K562 (cell line): ENCODE data around the gene CHD3. TPM values are rescaled to one million over a fixed set of nuclear protein-coding genes. Genes with fewer than 3 reads are reported as not detected.

Source experiments
- ATAC-seq: fragments of 200-7000 bp; cut with Tn5 transposase; 3 replicates; pipeline ENCODE4 v1.9.1; 2020; ENCODE audit warnings: moderate library complexity
- BruUV-seq: library from RNA; stranded (reverse); fragments of 400-500 nt; replicated peaks from 2 replicates; lab custom pipeline; 2021; lab: Mats Ljungman, UMichigan
- CTCF ChIA-PET: fragments of 300-600 bp; formaldehyde crosslinking; extraction: SDS; loops from one replicate; lab custom pipeline; 2021; ENCODE audit warnings: low intra/inter-chr PET ratio; lab: Yijun Ruan, JAX
- POLR2A ChIA-PET: fragments of 300-600, 350-650 bp; sonication (Branson Sonifier 250); formaldehyde crosslinking; extraction: SDS; loops from one replicate; lab custom pipeline; 2021; ENCODE audit warnings: antibody characterized with exemption, inconsistent platforms; lab: Yijun Ruan, JAX
- DNase-seq, 4 experiments: peaks; one replicate each; pipeline versions ENCODE4 v3.0.0 to v3.0.0-alpha.2; 2011 to 2018; ENCODE audit warnings: low spot score in 3 of 4, mixed read lengths in 3 of 4; ENCODE audit errors: extremely low read depth in 1 of 4
- FAIRE-seq: peaks from 2 replicates; lab custom pipeline; 2011; peaks lifted over from hg19 to GRCh38; lab: Jason Lieb, UNC
- H2AFZ ChIP-seq: 2 replicates; pipeline ENCODE4 v1.6.0; 2011; ENCODE audit warnings: low read depth, low read length, control low read depth, inconsistent platforms
- H3K27ac ChIP-seq: fragments of 200-600 bp; 3 replicates; pipeline ENCODE4 v1.8.0; 2011; ENCODE audit warnings: low read depth, mild to moderate bottlenecking, control low read depth, inconsistent platforms, low read length, moderate library complexity, mixed read lengths; ENCODE audit errors: extremely low read depth
- H3K27me3 ChIP-seq, 2 experiments: fragments of 300-600 bp in 1 of 2; 2 replicates in 1 of 2; 3 replicates in 1 of 2; pipeline versions ENCODE4 v1.6.0 to v1.8.0; 2011; ENCODE audit warnings: inconsistent platforms in 2 of 2, low read length in 2 of 2, mild to moderate bottlenecking in 1 of 2, mixed read lengths in 1 of 2, moderate library complexity in 1 of 2; ENCODE audit not compliant: control insufficient read depth in 2 of 2, insufficient read depth in 2 of 2
- H3K36me3 ChIP-seq: fragments of 300-600 bp; 3 replicates; pipeline ENCODE4 v1.8.0; 2011; ENCODE audit warnings: mild to moderate bottlenecking, low read length, inconsistent platforms; ENCODE audit not compliant: control insufficient read depth, insufficient read depth
- H3K4me1 ChIP-seq, 2 experiments: fragments of 200-600 bp in 1 of 2; replicated peaks in 1 of 2; 2 replicates in 1 of 2; 3 replicates in 1 of 2; pipeline versions ENCODE4 v1.5.1 to v1.8.0; 2011; ENCODE audit warnings: inconsistent platforms in 2 of 2, low read length in 2 of 2, mild to moderate bottlenecking in 1 of 2, mixed read lengths in 1 of 2, moderate library complexity in 1 of 2; ENCODE audit not compliant: control insufficient read depth in 2 of 2, insufficient read depth in 2 of 2
- H3K4me2 ChIP-seq: 2 replicates; pipeline ENCODE4 v1.6.1; 2011; ENCODE audit warnings: low read length, control low read depth, inconsistent platforms, mixed read lengths; ENCODE audit not compliant: insufficient read depth
- H3K4me3 ChIP-seq: fragments of 200-600 bp; sonication (generic), shearing (Covaris generic); 2 replicates; pipeline ENCODE4 v1.5.1; 2016; ENCODE audit warnings: control low read depth, inconsistent platforms
- H3K79me2 ChIP-seq: fragments of 200-600 bp; 3 replicates; pipeline ENCODE4 v1.8.0; 2011; ENCODE audit warnings: low read length, inconsistent platforms; ENCODE audit not compliant: control insufficient read depth, insufficient read depth
- H3K9ac ChIP-seq, 2 experiments: 2 replicates each; pipeline versions ENCODE4 v1.6.0 to v1.6.1; 2011; ENCODE audit warnings: low read depth in 2 of 2, low read length in 2 of 2, control low read depth in 1 of 2, inconsistent platforms in 1 of 2, mild to moderate bottlenecking in 1 of 2, mixed read lengths in 1 of 2; ENCODE audit not compliant: insufficient read depth in 1 of 2
- H3K9me1 ChIP-seq: one replicate; pipeline ENCODE4 v1.6.0; 2011; ENCODE audit warnings: inconsistent platforms, mild to moderate bottlenecking, low read length, moderate library complexity; ENCODE audit not compliant: control insufficient read depth, insufficient read depth
- H3K9me3 ChIP-seq: replicated peaks from 2 replicates; pipeline ENCODE4 v1.5.1; 2011; ENCODE audit warnings: low read depth, low read length, inconsistent platforms; ENCODE audit not compliant: control insufficient read depth, insufficient read depth
- H4K20me1 ChIP-seq: replicated peaks from 2 replicates; pipeline ENCODE4 v1.6.1; 2011; ENCODE audit warnings: low read length, inconsistent platforms, mixed read lengths; ENCODE audit not compliant: control insufficient read depth, insufficient read depth
- ETV1 ChIP-seq: fragments of 450-650 bp; conservative IDR thresholded peaks from 2 replicates; pipeline ENCODE4 v1.6.1; 2016; ENCODE audit warnings: missing genetic modification characterization, control low read depth, low read depth, missing compliant biosample characterization
- IRF2 ChIP-seq: sonication (generic); formaldehyde crosslinking; IDR thresholded peaks from 2 replicates; pipeline ENCODE4 v1.8.1; 2022; ENCODE audit warnings: mild to moderate bottlenecking, missing genetic modification reagents
- NFE2 ChIP-seq: IDR thresholded peaks from 2 replicates; pipeline ENCODE4 v1.6.1; 2014; ENCODE audit warnings: antibody characterized with exemption, low read depth
- NFIC ChIP-seq: fragments of 450-650 bp; IDR thresholded peaks from 2 replicates; pipeline ENCODE4 v1.6.1; 2017; ENCODE audit warnings: mild to moderate bottlenecking, inconsistent platforms
- NFXL1 ChIP-seq: fragments of 450-650 bp; formaldehyde crosslinking; IDR thresholded peaks from 2 replicates; pipeline ENCODE4 v1.4.0; 2021; ENCODE audit warnings: mild to moderate bottlenecking
- POLR2H ChIP-seq: IDR thresholded peaks from 2 replicates; pipeline ENCODE4 v1.6.1; 2016; ENCODE audit warnings: missing genetic modification characterization, low read depth, mild to moderate bottlenecking, control low read depth, missing compliant biosample characterization, moderate library complexity
- ZNF197 ChIP-seq: fragments of 200-800 bp; sonication (Bioruptor generic); IDR thresholded peaks from 2 replicates; pipeline ENCODE4 v1.6.1; 2016; ENCODE audit warnings: low read depth, missing genetic modification characterization, missing compliant biosample characterization
- ZNF316 ChIP-seq: fragments of 450-650 bp; IDR thresholded peaks from 2 replicates; pipeline ENCODE4 v1.6.1; 2016
- WGBS: fragments of 100-300 bp; shearing (Covaris generic); methylation state at CpG from one replicate; pipeline ENCODE4 v1.1.6; 2016; ENCODE audit warnings: low coverage, mixed read lengths; ENCODE audit not compliant: insufficient coverage; ENCODE audit errors: missing lambda C conversion rate; 5-methylcytosine and 5-hydroxymethylcytosine counted together
- in situ Hi-C: fragments of 300-500 bp; cut with MboI; formaldehyde crosslinking; loops from 4 replicates; pipeline ENCODE4 v1.15.0; 2018; ENCODE audit warnings: inconsistent platforms, mixed read lengths
- intact Hi-C: fragments of 100-400 bp; cut with micrococcal nuclease; formaldehyde crosslinking; loops from 2 replicates; pipeline ENCODE4 v1.14.2; 2022
- polyA plus RNA-seq, 8 experiments: library from polyadenylated mRNA; depleted of rRNA in 4 of 8; stranded (reverse) in 5 of 8; unstranded in 3 of 8; fragments of >200 nt; fragmentation: Nextera tagmentation in 2 of 8; fragmentation: Illumina TruSeq in 1 of 8; extraction: Ambion mirVana in 2 of 8; extraction: Trizol in 1 of 8; gene quantifications; 2 replicates each; pipeline versions ENCODE4 v1.2.1 to v1.2.3, GENCODE V29; 2011 to 2014; ENCODE audit warnings: inconsistent platforms in 1 of 8, missing spikeins in 1 of 8
- total RNA-seq, 7 experiments: library from RNA; depleted of rRNA in 6 of 7; stranded (reverse); fragments of >200 nt in 6 of 7; fragmentation: Illumina TruSeq in 2 of 7; extraction: Trizol in 2 of 7; gene quantifications; 2 replicates each; pipeline versions ENCODE4 v1.2.1 to v1.2.3, GENCODE V29; 2011 to 2021; ENCODE audit warnings: low replicate concordance in 1 of 7

The CHD3 gene
- total and polyA plus RNA-seq, 9 of the 15 experiments (the other 6 are each of a cell fraction or from before 2014, with no cell fraction given): 0.39 to 38.2 (median 21.2) TPM

GRCh38 chr17:7889166-7889955 is 772 bp downstream of the CHD3 start:
- H3K79me2 ChIP-seq: peaks cover 39% of the 10 kb centered on the region
- in situ Hi-C loops (no loop called here), intact Hi-C loops (no loop called here)
- H3K4me2 ChIP-seq: no peak overlapping the region
- DNase-seq (peak in 2 of 4 experiments; percentile 10 to 16), ATAC-seq (no peak), FAIRE-seq (no peak)
- peak overlapping the region in 1 of 2 experiments; percentile 74; a peak in 2 of 4 replicates for H3K9ac ChIP-seq
- peaks cover 17 to 31% of the 10 kb centered on the region in 2 experiments; a peak in 4 of 5 replicates for H3K4me1 ChIP-seq
- WGBS: 70% methylated on average over 5 of the region's 11 CpGs
- H3K36me3 ChIP-seq: peaks cover 27% of the 10 kb centered on the region; the same call in 1 of the 3 replicates
- TF ChIP-seq NFIC (peak; percentile 67), NFE2 (no peak)
- ChIA-PET POLR2A (no interaction called here), CTCF (no interaction called here)
- H3K27ac ChIP-seq: no peak overlapping the region
- H3K4me3 ChIP-seq: no peak overlapping the region
- peaks cover 3% of the 10 kb centered on the region for H3K9me1 ChIP-seq
- no peak overlapping the region for H2AFZ ChIP-seq
- no peaks in the 10 kb centered on the region; the same call in 1 of the 2 replicates for H4K20me1 ChIP-seq
- H3K9me3 ChIP-seq: no peaks in the 10 kb centered on the region
- no peaks in the 10 kb centered on the region for H3K27me3 ChIP-seq
- BruUV-seq: no TSS peak

- BruUV-seq: no TSS peak
- in situ Hi-C loops: no loop called here
Measured at GRCh38 chr17:7893187-7893880, 4.7 kb downstream of the CHD3 start.

More at GRCh38 chr17:7893187-7893880, 4.7 kb downstream of the CHD3 start:
- Histone ChIP-seq H3K4me2 (no peak overlapping the region), H3K79me2 (peaks cover 12% of the 10 kb centered on the region), H3K9ac (no peak overlapping the region), H2AFZ (no peak overlapping the region), H4K20me1 (no peaks in the 10 kb centered on the region; the same call in 1 of the 2 replicates), H3K9me3 (no peaks in the 10 kb centered on the region)
- intact Hi-C loops: loop anchor here (10.0 kb wide), 1 partner anchor 59 kb away; the partner anchor contains the start of gene KDM6B
- CTCF ChIA-PET: interaction anchor here (1.2 kb wide), 1 partner anchor 31 kb away, joined by 3 read pairs; no protein-coding TSS in a partner anchor
- WGBS: 84% methylated on average over 6 of the region's 15 CpGs
- ATAC-seq: no peak
- TF ChIP-seq POLR2H (tag) (no peak), ZNF197 (no peak), IRF2 (CRISPR knock-in tag) (no peak), NFXL1 (CRISPR knock-in tag) (no peak), ZNF316 (no peak), ETV1 (no peak)
- TF ChIP-seq, all 486 proteins: peak for 0
- peaks cover 51% of the 10 kb centered on the region for H3K36me3 ChIP-seq
- no peak overlapping the region for H3K27ac ChIP-seq
- FAIRE-seq: no peak
- POLR2A ChIA-PET: interaction anchor here (0.7 kb wide), 1 partner anchor 850 kb away, joined by 4 read pairs; no protein-coding TSS in a partner anchor
- no peak for DNase-seq
- no peaks in the 10 kb centered on the region for H3K9me1 ChIP-seq
- no peak overlapping the region for H3K4me3 ChIP-seq
- no peaks in the 10 kb centered on the region for H3K27me3 ChIP-seq
- H3K4me1 ChIP-seq: peaks cover 8 to 11% of the 10 kb centered on the region in 2 experiments; a peak in 4 of 5 replicates
